HUES48 (cell line): Measurements from ENCODE around the gene ZNF674.

Experiments used
- H3K27ac ChIP-seq: one replicate; pipeline ENCODE4 v1.7.0; 2013; ENCODE audit warnings: low read depth, low read length, inconsistent platforms
- H3K27me3 ChIP-seq: 2 replicates; pipeline ENCODE4 v1.6.1; 2013; ENCODE audit warnings: mild to moderate bottlenecking, low read length; ENCODE audit not compliant: control insufficient read depth, insufficient read depth
- H3K36me3 ChIP-seq: 2 replicates; pipeline ENCODE4 v1.6.1; 2013; ENCODE audit warnings: low read length; ENCODE audit not compliant: control insufficient read depth, insufficient read depth
- H3K4me1 ChIP-seq: 2 replicates; pipeline ENCODE4 v1.6.1; 2013; ENCODE audit warnings: mild to moderate bottlenecking, low read length; ENCODE audit not compliant: control insufficient read depth, insufficient read depth
- H3K4me3 ChIP-seq: 2 replicates; pipeline ENCODE4 v1.5.1; 2013; ENCODE audit warnings: mild to moderate bottlenecking, low read depth, low read length
- H3K9ac ChIP-seq: 2 replicates; pipeline ENCODE4 v1.6.1; 2013; ENCODE audit warnings: mild to moderate bottlenecking, low read depth, low read length, moderate library complexity
- H3K9me3 ChIP-seq: 2 replicates; pipeline ENCODE4 v1.6.1; 2013; ENCODE audit warnings: low read length; ENCODE audit not compliant: control insufficient read depth, insufficient read depth

ZNF674 gene

GRCh38 chrX:46577221-46578005 lies 32.2 kb upstream of the ZNF674 start:
- Histone ChIP-seq H3K27ac (no peak overlapping the region), H3K4me3 (0 out of 2 replicates have a peak overlapping the region, but pooled peaks have one; percentile 74), H3K27me3 (peaks cover 19% of the 10 kb centered on the region), H3K36me3 (peaks cover 5% of the 10 kb centered on the region; the same call in 1 of the 2 replicates), H3K9me3 (no peaks in the 10 kb centered on the region), H3K9ac (no peak overlapping the region), H3K4me1 (peaks cover 25% of the 10 kb centered on the region)

GRCh38 chrX:46576458-46576857 lies 31.2 kb upstream of the ZNF674 start:
- Histone ChIP-seq H3K27ac (no peak overlapping the region), H3K9ac (no peak overlapping the region), H3K4me3 (peak overlapping the region; percentile 74)

GRCh38 chrX:46575991-46576392 lies 30.8 kb upstream of the ZNF674 start:
- Histone ChIP-seq H3K4me3 (peak overlapping the region; percentile 74), H3K36me3 (peaks cover 5% of the 10 kb centered on the region; the same call in 1 of the 2 replicates), H3K4me1 (peaks cover 26% of the 10 kb centered on the region), H3K9ac (no peak overlapping the region), H3K27ac (no peak overlapping the region), H3K9me3 (no peaks in the 10 kb centered on the region), H3K27me3 (peaks cover 22% of the 10 kb centered on the region)

More at GRCh38 chrX:46576458-46576857, 31.2 kb upstream of the ZNF674 start:
- Histone ChIP-seq H3K9me3 (no peaks in the 10 kb centered on the region), H3K27me3 (peaks cover 22% of the 10 kb centered on the region), H3K36me3 (peaks cover 5% of the 10 kb centered on the region; the same call in 1 of the 2 replicates), H3K4me1 (peaks cover 24% of the 10 kb centered on the region)

GRCh38 chrX:46575586-46575985 lies 30.4 kb upstream of the ZNF674 start:
- Histone ChIP-seq H3K4me1 (peaks cover 26% of the 10 kb centered on the region), H3K9me3 (no peaks in the 10 kb centered on the region), H3K9ac (no peak overlapping the region), H3K4me3 (peak overlapping the region; percentile 74), H3K27me3 (peaks cover 22% of the 10 kb centered on the region), H3K27ac (no peak overlapping the region), H3K36me3 (peaks cover 5% of the 10 kb centered on the region; the same call in 1 of the 2 replicates)

- H3K27me3 ChIP-seq, result peaks cover 22% of the 10 kb centered on the region
- peak overlapping the region; percentile 7; the same call in 1 of the 2 replicates for H3K9ac ChIP-seq
- peaks cover 26% of the 10 kb centered on the region for H3K4me1 ChIP-seq
- H3K4me3 ChIP-seq, result peak overlapping the region; percentile 74
- H3K27ac ChIP-seq, result no peak overlapping the region
- no peaks in the 10 kb centered on the region for H3K9me3 ChIP-seq
- peaks cover 5% of the 10 kb centered on the region; the same call in 1 of the 2 replicates for H3K36me3 ChIP-seq
These were observed 29.7 kb upstream of the ZNF674 start for GRCh38 chrX:46574774-46575381.

- Histone ChIP-seq H3K9me3 (no peaks in the 10 kb centered on the region), H3K36me3 (peaks cover 5% of the 10 kb centered on the region; the same call in 1 of the 2 replicates), H3K4me1 (peaks cover 26% of the 10 kb centered on the region), H3K9ac (peak overlapping the region; percentile 7; the same call in 1 of the 2 replicates), H3K4me3 (peak overlapping the region; percentile 74), H3K27ac (peak overlapping the region; percentile 68), H3K27me3 (peaks cover 22% of the 10 kb centered on the region)
These were observed 28.9 kb upstream of the ZNF674 start for GRCh38 chrX:46573892-46574773.

GRCh38 chrX:46573331-46573891 lies 28.2 kb upstream of the ZNF674 start, which contains the start of gene CHST7:
TSS of gene CHST7 (plus strand) at chrX:46573765. CDS start at chrX:46573932, 167 bp downstream.
- Histone ChIP-seq H3K27me3 (peaks cover 22% of the 10 kb centered on the region), H3K27ac (peak within 1 kb of the TSS; percentile 68), H3K4me3 (peak within 1 kb of the TSS; percentile 74), H3K9me3 (no peaks in the 10 kb centered on the region), H3K36me3 (peaks cover 5% of the 10 kb centered on the region; the same call in 1 of the 2 replicates), H3K4me1 (peaks cover 26% of the 10 kb centered on the region), H3K9ac (peak within 1 kb of the TSS; percentile 7; the same call in 1 of the 2 replicates)

- Histone ChIP-seq H3K36me3 (no peaks in the 10 kb centered on the region), H3K9me3 (no peaks in the 10 kb centered on the region), H3K4me1 (peaks cover 26% of the 10 kb centered on the region), H3K9ac (no peak overlapping the region), H3K4me3 (no peak overlapping the region), H3K27ac (no peak overlapping the region), H3K27me3 (peaks cover 22% of the 10 kb centered on the region)
These were observed 27.2 kb upstream of the ZNF674 start for GRCh38 chrX:46572340-46572936.

GRCh38 chrX:46571423-46572339 lies 26.5 kb upstream of the ZNF674 start:
- H3K4me3 ChIP-seq, result no peak overlapping the region
- peaks cover 22% of the 10 kb centered on the region for H3K27me3 ChIP-seq
- H3K9ac ChIP-seq, result no peak overlapping the region
- H3K36me3 ChIP-seq, result no peaks in the 10 kb centered on the region
- H3K4me1 ChIP-seq, result peaks cover 19% of the 10 kb centered on the region
- H3K9me3 ChIP-seq, result no peaks in the 10 kb centered on the region
- H3K27ac ChIP-seq, result no peak overlapping the region
